ENCODE measurements around the gene SIKE1.
A peak's percentile ranks its signal among the peaks of the same experiment; 100 is the strongest.
"Not testable (repeated sequence)": the region's sequence is repeated elsewhere in the genome, so short reads cannot be mapped to it uniquely, and the experiment has no call there.

Gene SIKE1

DNA sequence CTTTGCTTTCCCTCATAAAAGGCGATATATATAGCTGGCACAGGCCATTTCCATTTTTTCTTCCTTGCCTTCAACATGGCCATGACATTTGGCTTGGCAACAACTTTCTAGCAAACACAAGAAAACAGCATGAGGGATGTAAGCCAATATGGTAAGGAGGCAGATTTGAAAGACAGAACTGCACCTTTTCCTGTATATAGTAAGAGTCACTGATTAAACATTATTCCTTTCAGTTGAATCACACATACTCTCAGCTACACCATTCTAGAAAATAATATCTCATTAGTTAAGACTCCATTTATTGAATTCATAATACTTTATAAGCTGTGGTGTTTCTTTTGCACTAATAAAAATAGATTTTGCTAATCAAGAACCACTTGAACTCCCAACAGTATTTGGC, 9.5 kb downstream of the SIKE1 start:
- no peak for ATAC-seq (ENCODE audit: low read depth)
- Mint-ChIP-seq H3K4me1 (no peaks in the 10 kb centered on the region), H3K4me3 (no peak overlapping the region), H3K27me3 (no peaks in the 10 kb centered on the region), H3K36me3 (peaks cover 2% of the 10 kb centered on the region), H3K9me3 (no peaks in the 10 kb centered on the region), H3K27ac (no peak overlapping the region)
- no peak for DNase-seq (ENCODE audit: low spot score in 2 of 2)

GRCh38 chr1:114764689-114765088, 15.8 kb downstream of the SIKE1 start:
- H3K4me1 Mint-ChIP-seq, result no peaks in the 10 kb centered on the region
- no peak for DNase-seq (ENCODE audit: low spot score in 2 of 2)
- no peaks in the 10 kb centered on the region for H3K27me3 Mint-ChIP-seq
- no peak overlapping the region for H3K27ac Mint-ChIP-seq
- ATAC-seq (ENCODE audit: low read depth), result no peak
- no peak overlapping the region for H3K4me3 Mint-ChIP-seq
- H3K9me3 Mint-ChIP-seq, result peaks cover 3% of the 10 kb centered on the region
- peaks cover 5% of the 10 kb centered on the region for H3K36me3 Mint-ChIP-seq

DNA sequence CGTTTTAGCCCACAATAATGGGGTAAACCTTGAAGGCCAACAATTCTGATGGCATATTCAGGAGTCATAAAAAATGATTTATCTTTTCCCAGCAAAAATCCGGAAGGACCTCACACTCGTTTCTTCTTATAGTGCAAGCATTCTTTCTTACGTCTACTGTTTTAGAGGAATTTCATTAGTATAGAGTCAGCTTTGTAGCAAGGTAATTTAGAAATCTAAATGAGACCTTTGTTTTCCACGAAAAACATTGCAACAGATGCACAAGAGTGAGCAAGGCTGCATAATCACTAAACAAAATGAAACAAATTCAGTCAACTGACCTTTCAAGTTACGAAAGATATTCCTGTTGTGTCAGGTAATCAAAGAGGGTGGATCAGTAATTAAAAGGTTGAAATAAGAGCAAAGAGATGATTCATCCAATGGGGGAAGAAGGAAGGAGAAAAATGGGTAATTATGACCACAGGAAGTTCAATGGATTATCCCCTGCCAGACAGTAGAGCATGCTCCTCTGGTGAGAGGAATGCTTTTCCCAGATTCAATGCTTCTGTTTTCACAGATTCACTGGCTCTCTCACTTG, 22.1 kb downstream of the SIKE1 start:
- peaks cover 5% of the 10 kb centered on the region for H3K9me3 Mint-ChIP-seq
- peak overlapping the region; percentile 99 for H3K4me3 Mint-ChIP-seq
- no peaks in the 10 kb centered on the region for H3K27me3 Mint-ChIP-seq
- peak overlapping the region; percentile 100 for H3K27ac Mint-ChIP-seq
- H3K4me1 Mint-ChIP-seq, result peaks cover 28% of the 10 kb centered on the region
- no peak for DNase-seq (ENCODE audit: low spot score in 2 of 2)
- peaks cover 7% of the 10 kb centered on the region for H3K36me3 Mint-ChIP-seq
- no peak for ATAC-seq (ENCODE audit: low read depth)

DNA sequence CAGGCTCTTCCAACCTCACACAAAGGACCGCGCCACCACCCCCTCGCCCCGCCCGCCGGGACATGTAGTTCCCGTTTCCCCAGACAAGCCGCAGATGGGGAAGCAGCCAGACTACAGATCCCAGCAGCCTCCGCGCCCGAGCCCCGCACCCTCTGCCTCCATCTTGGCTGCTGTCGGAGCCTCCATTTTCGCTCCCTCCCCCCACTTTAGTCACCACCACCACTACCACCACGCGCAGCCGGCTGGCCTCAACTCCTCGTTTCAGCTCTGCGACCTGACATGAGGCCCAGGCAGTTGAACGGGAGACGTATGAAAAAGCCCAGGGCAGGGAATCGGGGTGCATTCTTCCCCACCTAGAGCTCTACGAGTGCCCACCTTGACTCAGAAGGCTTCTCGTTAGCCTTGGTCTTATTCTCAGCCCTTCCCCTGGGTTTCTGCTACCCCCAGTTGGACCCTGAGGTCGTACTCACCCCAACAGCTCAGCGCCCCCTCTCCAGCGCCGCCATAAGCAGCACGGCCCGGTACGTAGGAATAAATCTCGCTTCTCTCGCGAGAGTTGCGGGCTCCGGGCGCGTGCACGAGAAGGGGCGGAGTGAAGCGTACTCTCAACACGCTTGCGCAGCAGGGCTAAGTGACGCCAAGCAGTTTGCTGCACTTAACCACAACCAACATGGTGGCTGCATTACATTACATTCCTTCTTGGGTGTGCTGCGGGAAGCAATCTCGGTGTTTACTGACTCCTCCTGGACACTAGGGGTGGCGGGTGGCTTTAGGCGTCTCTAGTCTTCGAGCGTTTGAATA, 22.8 kb downstream of the SIKE1 start, which contains the start of gene CSDE1:
CSDE1 (minus strand) TSS at position 530 of the 801 bp plus-strand sequence. CDS start 18,094 bp downstream, outside the sequence.
- Mint-ChIP-seq H3K36me3 (peaks cover 3% of the 10 kb centered on the region), H3K9me3 (peaks cover 2% of the 10 kb centered on the region), H3K4me3 (peak within 1 kb of the TSS; percentile 99), H3K4me1 (peaks cover 29% of the 10 kb centered on the region), H3K27me3 (no peaks in the 10 kb centered on the region), H3K27ac (peak within 1 kb of the TSS; percentile 100)
- DNase-seq (ENCODE audit: low spot score in 2 of 2), result peak; percentile 97
- ATAC-seq (ENCODE audit: low read depth), result peak; percentile 86

DNA sequence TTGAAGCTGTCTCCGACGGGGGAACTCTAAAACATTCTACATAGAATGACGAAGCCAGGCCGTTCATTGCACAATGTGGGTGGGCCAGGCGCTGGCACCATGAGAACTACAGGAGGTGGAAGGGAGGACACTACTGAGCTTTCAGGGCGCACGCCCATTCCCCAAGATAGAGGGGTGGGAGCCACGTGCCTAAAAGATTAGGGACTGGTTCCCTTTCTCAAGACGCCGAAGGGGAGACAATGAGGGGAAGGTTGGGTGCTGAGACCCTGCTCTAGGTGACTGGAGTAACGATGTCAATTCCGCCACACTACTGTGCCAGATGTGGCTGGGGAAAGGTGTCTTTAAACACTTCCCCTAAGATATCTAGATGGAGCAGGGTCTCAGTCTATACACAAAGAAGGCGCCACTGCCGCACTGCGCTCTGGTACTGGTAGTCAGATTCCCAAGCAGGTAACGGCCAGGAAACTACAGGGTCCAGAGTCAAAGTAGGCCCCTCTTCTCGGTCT, 23.5 kb downstream of the SIKE1 start:
- peaks cover 36% of the 10 kb centered on the region for H3K4me1 Mint-ChIP-seq
- H3K4me3 Mint-ChIP-seq, result peak overlapping the region; percentile 99
- DNase-seq (ENCODE audit: low spot score in 2 of 2) (no peak), ATAC-seq (ENCODE audit: low read depth) (no peak)
- H3K27me3 Mint-ChIP-seq, result no peaks in the 10 kb centered on the region
- H3K36me3 Mint-ChIP-seq, result peaks cover 3% of the 10 kb centered on the region
- H3K9me3 Mint-ChIP-seq, result peaks cover 2% of the 10 kb centered on the region
- H3K27ac Mint-ChIP-seq, result peak overlapping the region; percentile 100

DNA sequence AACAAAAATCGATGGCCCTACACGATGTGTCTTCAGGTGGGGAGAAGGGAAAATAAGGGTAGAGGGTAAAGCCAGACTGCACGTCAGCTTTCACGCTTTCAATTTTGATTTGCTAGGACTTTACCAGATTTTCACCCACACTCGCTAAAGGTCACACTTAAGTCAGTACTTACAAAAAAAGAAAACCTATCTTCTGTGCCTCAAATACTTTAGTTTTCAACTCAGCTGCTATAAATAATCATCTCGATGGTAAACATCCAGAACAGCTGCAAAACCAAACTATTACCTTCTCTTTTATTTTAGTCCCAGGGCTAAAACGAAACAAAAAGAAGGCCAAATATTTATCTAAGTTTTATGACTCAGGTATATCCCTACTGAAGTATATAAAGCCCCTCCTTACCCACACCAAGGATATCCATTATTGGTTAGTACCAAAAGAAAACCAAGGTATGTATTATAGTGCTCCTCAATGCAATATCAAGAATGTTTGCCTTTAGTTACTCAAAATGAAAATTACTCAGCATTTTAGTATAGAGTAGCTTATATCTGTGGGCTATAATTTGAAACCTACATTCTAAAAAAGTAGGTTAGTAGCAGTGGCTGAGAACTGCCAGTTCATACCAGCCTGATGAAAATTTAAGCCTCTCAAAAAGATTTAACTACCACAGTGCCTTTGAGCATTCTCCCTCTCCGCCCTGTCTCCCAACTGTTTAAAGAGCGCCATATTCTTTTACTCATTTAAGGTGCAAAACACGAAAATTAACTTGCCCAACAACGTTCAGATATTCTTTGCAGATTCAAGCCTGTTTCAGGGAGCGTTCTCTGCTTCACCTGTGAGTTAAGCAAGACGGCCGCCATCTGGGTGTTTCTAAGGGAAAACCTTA, 24.2 kb downstream of the SIKE1 start:
- Mint-ChIP-seq H3K4me1 (peaks cover 42% of the 10 kb centered on the region), H3K4me3 (peak overlapping the region; percentile 99), H3K27ac (peak overlapping the region; percentile 100), H3K36me3 (peaks cover 3% of the 10 kb centered on the region), H3K9me3 (peaks cover 2% of the 10 kb centered on the region), H3K27me3 (no peaks in the 10 kb centered on the region)
- DNase-seq (ENCODE audit: low spot score in 2 of 2) (no peak), ATAC-seq (ENCODE audit: low read depth) (no peak)

- ATAC-seq (ENCODE audit: low read depth), result no peak
- Mint-ChIP-seq H3K4me3 (peak overlapping the region; percentile 99), H3K4me1 (peaks cover 49% of the 10 kb centered on the region), H3K9me3 (peaks cover 2% of the 10 kb centered on the region), H3K36me3 (peaks cover 3% of the 10 kb centered on the region), H3K27ac (peak overlapping the region; percentile 85), H3K27me3 (no peaks in the 10 kb centered on the region)
- no peak for DNase-seq (ENCODE audit: low spot score in 2 of 2)
These were observed 25.2 kb downstream of the SIKE1 start for GRCh38 chr1:114755006-114755931.

DNA sequence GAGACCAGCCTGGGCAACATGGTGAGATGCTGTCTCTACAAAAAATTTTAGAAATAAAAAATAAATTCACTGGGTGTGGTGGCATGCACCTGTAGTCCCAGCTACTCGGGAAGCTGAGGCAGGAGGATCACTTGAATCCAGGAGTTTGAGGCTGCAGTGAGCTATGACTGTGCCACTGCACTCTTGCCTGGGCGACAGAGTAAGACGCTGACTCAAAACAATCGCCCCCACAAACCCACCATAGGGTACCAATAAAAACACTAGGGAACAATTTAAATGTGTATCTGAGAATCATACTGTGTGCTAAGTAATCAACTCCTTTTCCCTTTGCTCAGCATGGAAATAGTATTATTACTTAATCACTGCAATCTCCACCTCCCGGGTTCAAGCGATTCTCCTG, 26.8 kb downstream of the SIKE1 start:
- not testable (repeated sequence) for ATAC-seq (ENCODE audit: low read depth); H3K27ac Mint-ChIP-seq; H3K36me3 Mint-ChIP-seq; H3K27me3 Mint-ChIP-seq; H3K9me3 Mint-ChIP-seq; DNase-seq (ENCODE audit: low spot score in 2 of 2)
- Mint-ChIP-seq H3K4me3 (peak overlapping the region; percentile 47), H3K4me1 (peaks cover 60% of the 10 kb centered on the region)

- no peak for DNase-seq (ENCODE audit: low spot score in 2 of 2)
- Mint-ChIP-seq H3K9me3 (no peaks in the 10 kb centered on the region), H3K36me3 (peaks cover 12% of the 10 kb centered on the region), H3K4me3 (no peak overlapping the region), H3K27ac (no peak overlapping the region), H3K4me1 (peaks cover 63% of the 10 kb centered on the region), H3K27me3 (no peaks in the 10 kb centered on the region)
- no peak for ATAC-seq (ENCODE audit: low read depth)
These were observed 27.3 kb downstream of the SIKE1 start for GRCh38 chr1:114753143-114753542.

DNA sequence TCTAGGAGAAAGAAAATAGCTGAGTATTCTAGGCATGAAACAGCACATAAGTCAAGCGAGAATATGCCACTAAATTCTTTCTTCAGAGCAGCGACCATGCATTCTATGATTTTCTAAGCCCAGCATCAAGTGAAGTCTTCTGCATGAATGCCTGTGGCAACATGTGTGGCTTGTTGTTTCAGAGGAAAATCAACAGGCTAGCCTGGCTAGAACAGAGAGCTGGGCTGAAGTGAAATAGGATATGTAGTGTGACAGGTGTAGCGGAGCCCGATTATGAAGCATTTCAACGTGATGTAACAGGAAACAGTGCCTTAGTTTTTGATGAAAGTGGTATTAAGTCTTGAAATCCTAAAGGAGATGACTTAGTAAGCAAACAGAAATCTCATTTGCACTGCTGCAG, 29.7 kb downstream of the SIKE1 start:
- H3K36me3 Mint-ChIP-seq, result peaks cover 15% of the 10 kb centered on the region
- no peaks in the 10 kb centered on the region for H3K9me3 Mint-ChIP-seq
- peak overlapping the region; percentile 56 for H3K27ac Mint-ChIP-seq
- no peak overlapping the region for H3K4me3 Mint-ChIP-seq
- ATAC-seq (ENCODE audit: low read depth) (no peak), DNase-seq (ENCODE audit: low spot score in 2 of 2) (no peak)
- H3K4me1 Mint-ChIP-seq, result peaks cover 57% of the 10 kb centered on the region
- no peaks in the 10 kb centered on the region for H3K27me3 Mint-ChIP-seq

- Mint-ChIP-seq H3K4me1 (peaks cover 52% of the 10 kb centered on the region), H3K4me3 (no peak overlapping the region), H3K27ac (no peak overlapping the region), H3K27me3 (no peaks in the 10 kb centered on the region), H3K9me3 (no peaks in the 10 kb centered on the region), H3K36me3 (peaks cover 15% of the 10 kb centered on the region)
- no peak for DNase-seq (ENCODE audit: low spot score in 2 of 2)
- ATAC-seq (ENCODE audit: low read depth), result no peak
These were observed 30.6 kb downstream of the SIKE1 start for GRCh38 chr1:114749835-114750234.

GRCh38 chr1:114746450-114747121, 33.9 kb downstream of the SIKE1 start:
- no peak for DNase-seq (ENCODE audit: low spot score in 2 of 2)
- peaks cover 38% of the 10 kb centered on the region for H3K4me1 Mint-ChIP-seq
- H3K9me3 Mint-ChIP-seq, result no peaks in the 10 kb centered on the region
- H3K27ac Mint-ChIP-seq, result no peak overlapping the region
- no peak for ATAC-seq (ENCODE audit: low read depth)
- no peak overlapping the region for H3K4me3 Mint-ChIP-seq
- no peaks in the 10 kb centered on the region for H3K27me3 Mint-ChIP-seq
- peaks cover 23% of the 10 kb centered on the region for H3K36me3 Mint-ChIP-seq

- Mint-ChIP-seq H3K27ac (peak overlapping the region; percentile 26), H3K36me3 (peaks cover 27% of the 10 kb centered on the region), H3K4me3 (no peak overlapping the region), H3K9me3 (no peaks in the 10 kb centered on the region), H3K27me3 (no peaks in the 10 kb centered on the region), H3K4me1 (peaks cover 32% of the 10 kb centered on the region)
- ATAC-seq (ENCODE audit: low read depth) (no peak), DNase-seq (ENCODE audit: low spot score in 2 of 2) (no peak)
These were observed 35.2 kb downstream of the SIKE1 start for GRCh38 chr1:114745291-114745690.
